Transverse colon (tissue), 4 donors: ENCODE results near the gene DHX34.

Experiments
- CTCF ChIP-seq, 5 experiments: fragments of 200-600 bp in 3 of 5; fragments of 450-650 bp in 2 of 5; sonication (generic) in 3 of 5; IDR thresholded peaks; 1 replicate in 2 of 5; 2 replicates in 3 of 5; pipeline ENCODE4 v1.5.1; 2016 to 2017; ENCODE audit warnings: antibody characterized with exemption in 5 of 5, inconsistent platforms in 3 of 5, mild to moderate bottlenecking in 2 of 5, moderate library complexity in 1 of 5
- EP300 ChIP-seq: sonication (generic); formaldehyde crosslinking; IDR thresholded peaks from one replicate; pipeline ENCODE4 v1.6.1; 2017; ENCODE audit warnings: antibody characterized with exemption, low read depth
- POLR2A ChIP-seq: fragments of 450-650 bp; IDR thresholded peaks from one replicate; pipeline ENCODE4 v1.6.1; 2016; ENCODE audit warnings: antibody characterized with exemption, mild to moderate bottlenecking, moderate library complexity
- POLR2AphosphoS5 ChIP-seq, 3 donors: sonication (generic); formaldehyde crosslinking; IDR thresholded peaks; one replicate each; pipeline ENCODE4 v1.6.1; 2016; ENCODE audit warnings: antibody characterized with exemption in 3 of 3

GRCh38 chr19:47417107-47417745, 68.1 kb downstream of the DHX34 start:
- TF ChIP-seq CTCF (IDR thresholded peaks at IDR 0.05): no peak
- no peak for TF ChIP-seq POLR2AphosphoS5 (IDR thresholded peaks at IDR 0.05)
- TF ChIP-seq EP300: no peak
- no peak for TF ChIP-seq POLR2A
